Adrenal gland (tissue), 12 donors: ENCODE measurements around the gene CACYBP. TPM values are rescaled to one million over a fixed set of nuclear protein-coding genes. Genes with fewer than 3 reads are reported as not detected.

ENCODE experiments used
- DNase-seq, 7 donors: peaks; one replicate each; pipeline ENCODE4 v3.0.0-alpha.2; 2019 to 2020
- H3K27ac ChIP-seq, 5 donors: fragments of 200-600 bp; sonication (generic) in 4 of 5; 1 replicate in 3 of 5; 2 replicates in 2 of 5; pipeline versions ENCODE4 v1.5.1 to v1.8.0; 2016 to 2020; ENCODE audit warnings: mild to moderate bottlenecking in 1 of 5
- H3K27me3 ChIP-seq: fragments of 200-600 bp; 2 replicates; pipeline ENCODE4 v1.8.0; 2021
- H3K36me3 ChIP-seq, 2 donors: fragments of 200-600 bp; replicated peaks in 1 of 2; 1 replicate in 1 of 2; 2 replicates in 1 of 2; pipeline versions ENCODE4 v1.5.1 to v1.8.0; 2018 to 2022
- H3K4me1 ChIP-seq, 2 donors: fragments of 200-600 bp; replicated peaks in 1 of 2; 1 replicate in 1 of 2; 2 replicates in 1 of 2; pipeline versions ENCODE4 v1.5.1 to v1.8.0; 2018 to 2021
- H3K4me3 ChIP-seq, 4 donors: fragments of 200-600 bp; sonication (generic) in 3 of 4; one replicate each; pipeline ENCODE4 v1.5.1; 2016 to 2018
- H3K9me3 ChIP-seq, 3 donors: fragments of 200-600 bp; sonication (generic) in 1 of 3; replicated peaks in 1 of 3; 1 replicate in 2 of 3; 2 replicates in 1 of 3; pipeline versions ENCODE4 v1.5.1 to v1.8.0; 2016 to 2021
- POLR2A ChIP-seq, 2 donors: fragments of 450-650 bp; IDR thresholded peaks; one replicate each; pipeline ENCODE4 v1.6.1; 2017; ENCODE audit warnings: antibody characterized with exemption in 2 of 2, mild to moderate bottlenecking in 2 of 2, moderate library complexity in 1 of 2
- WGBS, 4 donors: extraction: QIAGEN DNeasy Blood & Tissue Kit in 2 of 4; methylation state at CpG; one replicate each; pipeline versions ENCODE4 v1.1.5 to v1.1.7; 2013 to 2017; 5-methylcytosine and 5-hydroxymethylcytosine counted together
- intact Hi-C, 2 donors: fragments of 100-400 bp; cut with DNase I; formaldehyde crosslinking; loops; one replicate each; pipeline versions ENCODE4 v1.14.1 to v1.15.0; 2022 to 2023
- polyA plus RNA-seq, 3 donors: library from polyadenylated mRNA; stranded (reverse); fragments of 200-250 nt in 2 of 3; fragments of 350-450 nt in 1 of 3; fragmentation: Illumina TruSeq in 1 of 3; extraction: RNeasy Lipid Tissue Mini Kit (QIAGEN cat#74804) in 1 of 3; gene quantifications; one replicate each; pipeline ENCODE4 v1.2.3, GENCODE V29; 2013 to 2014
- total RNA-seq, 9 donors: library from RNA; depleted of rRNA in 4 of 9; stranded (reverse); fragments of >200 nt in 4 of 9; fragments of 120-200 nt in 1 of 9; fragmentation: NEBNext Ultra II Directional in 1 of 9; extraction: Animal tissue kit (Norgen Biotek cat#: 25700) in 1 of 9; gene quantifications; one replicate each; pipeline versions ENCODE4 v1.1.0 to v1.2.4, GENCODE V29; 2013 to 2023
- TF ChIP-seq, protein P1 (sequence below), 6 experiments: fragments of 450-650 bp in 4 of 6; fragments of 200-600 bp in 2 of 6; sonication (generic) in 1 of 6; IDR thresholded peaks; 1 replicate in 5 of 6; 2 replicates in 1 of 6; pipeline versions ENCODE4 v1.5.1 to v1.8.0; 2016 to 2021; ENCODE audit warnings: antibody characterized with exemption in 6 of 6, mild to moderate bottlenecking in 2 of 6, moderate library complexity in 1 of 6
- donor health status: healthy with polysubstance abuse.
- donor health status: Bipolar disorder and iron deficiency.
- donor health status: DM: yes; HTN: yes; CAD: no.
- donor health status: DM: no; HTN: no; CAD: no.
- donor health status: DM: no; HTN: no; CAD: no.
- donor health status: DM: yes; HTN: yes; CAD: no.

CACYBP gene
- total and polyA plus RNA-seq, 12 donors, result 18.7 to 244 (median 60.0) TPM

- 32 to 56% (median 41%) methylated on average over 5 of the region's 5 CpGs for WGBS, 4 donors
- H3K4me1 ChIP-seq, result peaks cover 11 to 18% of the 10 kb centered on the region in 2 donors
- H3K4me3 ChIP-seq, result peak overlapping the region in 1 of 4 donors; percentile 65
- DNase-seq, result peak in 4 of 7 donors; percentile 34 to 45 (median 42)
- H3K27me3 ChIP-seq, result no peaks in the 10 kb centered on the region
- peak overlapping the region; percentile 20 to 87 (median 87) for H3K27ac ChIP-seq
- no peaks in the 10 kb centered on the region for H3K36me3 ChIP-seq
- no peaks in the 10 kb centered on the region for H3K9me3 ChIP-seq
- TF ChIP-seq, protein P1, sequence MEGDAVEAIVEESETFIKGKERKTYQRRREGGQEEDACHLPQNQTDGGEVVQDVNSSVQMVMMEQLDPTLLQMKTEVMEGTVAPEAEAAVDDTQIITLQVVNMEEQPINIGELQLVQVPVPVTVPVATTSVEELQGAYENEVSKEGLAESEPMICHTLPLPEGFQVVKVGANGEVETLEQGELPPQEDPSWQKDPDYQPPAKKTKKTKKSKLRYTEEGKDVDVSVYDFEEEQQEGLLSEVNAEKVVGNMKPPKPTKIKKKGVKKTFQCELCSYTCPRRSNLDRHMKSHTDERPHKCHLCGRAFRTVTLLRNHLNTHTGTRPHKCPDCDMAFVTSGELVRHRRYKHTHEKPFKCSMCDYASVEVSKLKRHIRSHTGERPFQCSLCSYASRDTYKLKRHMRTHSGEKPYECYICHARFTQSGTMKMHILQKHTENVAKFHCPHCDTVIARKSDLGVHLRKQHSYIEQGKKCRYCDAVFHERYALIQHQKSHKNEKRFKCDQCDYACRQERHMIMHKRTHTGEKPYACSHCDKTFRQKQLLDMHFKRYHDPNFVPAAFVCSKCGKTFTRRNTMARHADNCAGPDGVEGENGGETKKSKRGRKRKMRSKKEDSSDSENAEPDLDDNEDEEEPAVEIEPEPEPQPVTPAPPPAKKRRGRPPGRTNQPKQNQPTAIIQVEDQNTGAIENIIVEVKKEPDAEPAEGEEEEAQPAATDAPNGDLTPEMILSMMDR (IDR thresholded peaks at IDR 0.05), result no peak
- TF ChIP-seq POLR2A (IDR thresholded peaks at IDR 0.05), result no peak
- intact Hi-C loops, result loop anchor here in 1 of 2 donors (10.0 kb wide), 1 partner anchor 225 kb away; no protein-coding TSS in a partner anchor
Observed at GRCh38 chr1:174989536-174990220, 10.1 kb upstream of the CACYBP start.

DNA sequence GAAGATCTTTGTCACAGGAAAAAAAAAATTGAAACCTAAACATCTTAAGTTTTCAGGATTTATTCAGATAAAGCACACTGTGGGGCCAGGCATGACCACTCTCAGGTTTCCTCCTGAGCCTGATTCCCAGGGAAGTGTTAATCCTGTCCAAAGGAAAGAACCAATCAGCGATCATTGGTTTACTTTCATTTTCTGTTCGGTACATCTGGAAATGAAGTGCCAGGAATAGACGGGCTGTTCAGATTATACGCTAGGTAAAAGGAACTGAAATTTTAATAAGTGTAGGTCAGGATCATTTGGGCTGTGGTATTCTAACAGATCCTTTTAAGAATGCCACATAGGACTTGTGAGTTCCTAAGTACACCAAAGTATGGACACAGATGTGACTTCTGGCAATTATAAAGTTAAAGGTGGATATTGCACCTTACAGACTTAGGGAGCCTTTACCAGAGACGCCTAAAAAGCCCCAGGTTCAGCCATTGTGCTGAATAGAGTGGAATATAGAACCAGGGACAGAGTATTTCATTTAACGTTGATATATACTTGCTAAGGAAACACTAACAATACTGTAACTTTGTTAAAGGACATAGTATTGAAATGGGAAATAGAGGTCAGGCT is 9.3 kb upstream of the CACYBP start:
- H3K9me3 ChIP-seq, result no peaks in the 10 kb centered on the region
- TF ChIP-seq POLR2A (IDR thresholded peaks at IDR 0.05), result peak in 1 of 2 donors; percentile 45
- TF ChIP-seq, protein P1 (IDR thresholded peaks at IDR 0.05), result no peak
- WGBS, 4 donors, result 4 to 8% (median 6%) methylated on average over 6 of the region's 6 CpGs
- H3K36me3 ChIP-seq, result no peaks in the 10 kb centered on the region
- intact Hi-C loops, result no loop called here
- H3K4me1 ChIP-seq, result peaks cover 11 to 18% of the 10 kb centered on the region in 2 donors
- peak in 3 of 7 donors; percentile 31 to 37 (median 31) for DNase-seq
- H3K27me3 ChIP-seq, result no peaks in the 10 kb centered on the region
- peak overlapping the region; percentile 45 to 87 (median 87) for H3K27ac ChIP-seq
- H3K4me3 ChIP-seq, result peak overlapping the region in 3 of 4 donors; percentile 3 to 65 (median 44)

- Histone ChIP-seq H3K36me3 (no peaks in the 10 kb centered on the region), H3K27ac (no peak overlapping the region), H3K4me3 (no peak overlapping the region), H3K9me3 (no peaks in the 10 kb centered on the region), H3K4me1 (peaks cover 11 to 18% of the 10 kb centered on the region in 2 donors), H3K27me3 (no peaks in the 10 kb centered on the region)
- intact Hi-C loops, result no loop called here
- DNase-seq, result no peak
- WGBS, 4 donors, result 80 to 89% (median 85%) methylated on average over 1 of the region's 1 CpG
- no peak for TF ChIP-seq POLR2A (IDR thresholded peaks at IDR 0.05)
- TF ChIP-seq, protein P1 (IDR thresholded peaks at IDR 0.05), result no peak
Observed at GRCh38 chr1:174991473-174991872, 8.3 kb upstream of the CACYBP start.

DNA sequence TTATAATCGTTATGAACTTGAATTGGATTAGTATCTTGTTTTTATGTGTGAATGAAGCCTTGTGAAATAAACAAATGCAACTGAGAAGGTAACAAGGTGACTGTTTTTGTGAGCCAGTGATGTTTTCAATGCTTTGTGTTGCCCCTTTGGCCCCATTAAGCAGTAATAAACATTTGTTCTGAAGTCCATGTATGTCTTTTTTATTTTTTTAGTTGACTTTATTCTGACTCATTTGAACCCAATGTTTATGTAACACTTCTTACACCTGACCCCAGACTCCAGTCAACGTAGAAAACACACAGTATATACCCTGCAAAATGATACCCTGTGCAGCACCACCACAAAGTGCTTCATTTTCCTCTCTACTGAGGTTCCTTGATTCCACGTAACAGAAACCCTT is 4.6 kb upstream of the CACYBP start:
- Histone ChIP-seq H3K27me3 (no peaks in the 10 kb centered on the region), H3K27ac (no peak overlapping the region), H3K4me1 (peaks cover 2 to 9% of the 10 kb centered on the region in 2 donors), H3K4me3 (no peak overlapping the region), H3K9me3 (no peaks in the 10 kb centered on the region), H3K36me3 (no peaks in the 10 kb centered on the region)
- intact Hi-C loops, result no loop called here
- TF ChIP-seq, protein P1 (IDR thresholded peaks at IDR 0.05), result no peak
- no peak for TF ChIP-seq POLR2A (IDR thresholded peaks at IDR 0.05)
- WGBS, 4 donors, result 80 to 88% (median 85%) methylated on average over 3 of the region's 3 CpGs
- DNase-seq, result no peak
